GM12878 (cell line): ENCODE measurements around the gene COL11A1.

Source experiments
- CTCF ChIP-seq, 3 experiments: IDR thresholded peaks in 2 of 3; conservative IDR thresholded peaks in 1 of 3; 2 replicates each; pipeline ENCODE4 v1.5.1; 2011; ENCODE audit warnings: low read depth in 3 of 3, low read length in 3 of 3, mild to moderate bottlenecking in 3 of 3, control low read depth in 2 of 3, moderate library complexity in 2 of 3, inconsistent platforms in 1 of 3, mixed read lengths in 1 of 3; ENCODE audit not compliant: control insufficient read depth in 2 of 3, insufficient read depth in 1 of 3; ENCODE audit errors: extremely low read depth in 1 of 3
- EZH2 ChIP-seq: IDR thresholded peaks from 2 replicates; pipeline ENCODE4 v1.6.1; 2012; ENCODE audit warnings: low read depth, mild to moderate bottlenecking, control low read depth, inconsistent platforms, low read length, borderline replicate concordance; ENCODE audit not compliant: control insufficient read depth
- GABPA ChIP-seq: IDR thresholded peaks from 2 replicates; pipeline ENCODE4 v1.6.1; 2014; ENCODE audit warnings: antibody characterized with exemption, low read depth, mild to moderate bottlenecking, inconsistent platforms
- IRF3 ChIP-seq: fragments of 450-650 bp; IDR thresholded peaks from 2 replicates; pipeline ENCODE4 v1.6.1; 2014; ENCODE audit warnings: mild to moderate bottlenecking
- LARP7 ChIP-seq: fragments of 450-650 bp; IDR thresholded peaks from 2 replicates; pipeline ENCODE4 v1.6.1; 2017; ENCODE audit warnings: mild to moderate bottlenecking
- POLR2A ChIP-seq: IDR thresholded peaks from 2 replicates; pipeline ENCODE4 v1.6.1; 2011; ENCODE audit warnings: low read depth, mild to moderate bottlenecking, low read length
- RAD21 ChIP-seq: IDR thresholded peaks from 2 replicates; pipeline ENCODE4 v1.6.1; 2011; ENCODE audit warnings: mild to moderate bottlenecking, low read depth, low read length, moderate library complexity; ENCODE audit not compliant: insufficient read depth
- SIN3A ChIP-seq: IDR thresholded peaks from 2 replicates; pipeline ENCODE4 v1.6.1; 2012; ENCODE audit warnings: low read depth, low read length, improper control_type of control experiment
- SKIL ChIP-seq: fragments of 450-650 bp; IDR thresholded peaks from 2 replicates; pipeline ENCODE4 v1.6.1; 2017; ENCODE audit warnings: mild to moderate bottlenecking, low read depth, inconsistent platforms; ENCODE audit not compliant: poor library complexity, severe bottlenecking
- SUZ12 ChIP-seq: fragments of 200-600 bp; sonication (generic); IDR thresholded peaks from one replicate; pipeline ENCODE4 v1.6.1; 2018; ENCODE audit warnings: antibody characterized with exemption, mild to moderate bottlenecking; ENCODE audit not compliant: unreplicated experiment
- TCF7 ChIP-seq: IDR thresholded peaks from 2 replicates; pipeline ENCODE4 v1.6.1; 2014; ENCODE audit warnings: antibody characterized with exemption, borderline replicate concordance
- ZNF274 ChIP-seq: IDR thresholded peaks from one replicate; pipeline ENCODE4 v1.8.0; 2011; ENCODE audit not compliant: insufficient read length, insufficient read depth
- ZNF592 ChIP-seq: fragments of 450-650 bp; IDR thresholded peaks from 2 replicates; pipeline ENCODE4 v1.6.1; 2017; ENCODE audit warnings: mild to moderate bottlenecking, moderate library complexity

- TF ChIP-seq GABPA (no peak), CTCF (IDR thresholded peaks at IDR 0.05 in 2 of 3, conservative IDR thresholded peaks at IDR 0.05 in 1 of 3; ENCODE audit: control insufficient read depth in 2 of 3, extremely low read depth in 1 of 3, insufficient read depth in 1 of 3, low read depth in 3 of 3, low read length in 3 of 3) (no peak), IRF3 (no peak), POLR2A (no peak), SIN3A (no peak), SUZ12 (no peak), TCF7 (no peak), EZH2 (no peak), LARP7 (no peak), ZNF592 (no peak), SKIL (no peak), ZNF274 (no peak), RAD21 (no peak)
Measured at GRCh38 chr1:103142461-103142860, 34.1 kb upstream of the COL11A1 start.
